Skeletal muscle tissue (tissue), 4 donors: ENCODE results near the gene IFT52. TPM values are rescaled to one million over a fixed set of nuclear protein-coding genes. Genes with fewer than 3 reads are reported as not detected.

ENCODE experiments used
- H3K27ac ChIP-seq: one replicate; pipeline ENCODE4 v1.7.0; 2013; ENCODE audit warnings: mild to moderate bottlenecking, low read depth, low read length, inconsistent platforms
- H3K27me3 ChIP-seq, 3 donors: one replicate each; pipeline ENCODE4 v1.7.0; 2013; ENCODE audit warnings: low read length in 3 of 3; ENCODE audit not compliant: control insufficient read depth in 3 of 3, insufficient read depth in 3 of 3
- H3K36me3 ChIP-seq, 3 donors: one replicate each; pipeline ENCODE4 v1.7.0; 2013; ENCODE audit warnings: low read length in 3 of 3; ENCODE audit not compliant: control insufficient read depth in 3 of 3, insufficient read depth in 3 of 3
- H3K4me1 ChIP-seq, 3 donors: one replicate each; pipeline ENCODE4 v1.7.0; 2013; ENCODE audit warnings: low read length in 3 of 3, mild to moderate bottlenecking in 3 of 3; ENCODE audit not compliant: control insufficient read depth in 3 of 3, insufficient read depth in 3 of 3
- H3K4me3 ChIP-seq, 3 donors: one replicate each; pipeline ENCODE4 v1.7.0; 2013; ENCODE audit warnings: low read length in 3 of 3
- H3K9ac ChIP-seq, 3 donors: one replicate each; pipeline ENCODE4 v1.7.0; 2013; ENCODE audit warnings: low read length in 3 of 3, mild to moderate bottlenecking in 3 of 3, moderate library complexity in 2 of 3, low read depth in 1 of 3
- H3K9me3 ChIP-seq, 3 donors: one replicate each; pipeline ENCODE4 v1.7.0; 2013; ENCODE audit warnings: low read length in 3 of 3; ENCODE audit not compliant: control insufficient read depth in 3 of 3
- total RNA-seq: library from RNA; depleted of rRNA; stranded (reverse); fragments of >200 nt; gene quantifications from one replicate; pipeline ENCODE4 v1.2.3, GENCODE V29; 2014
- donor health status: Osteomylitis.

IFT52 gene
- total RNA-seq, 1 donor from 2014 or later = 45.4 TPM

DNA sequence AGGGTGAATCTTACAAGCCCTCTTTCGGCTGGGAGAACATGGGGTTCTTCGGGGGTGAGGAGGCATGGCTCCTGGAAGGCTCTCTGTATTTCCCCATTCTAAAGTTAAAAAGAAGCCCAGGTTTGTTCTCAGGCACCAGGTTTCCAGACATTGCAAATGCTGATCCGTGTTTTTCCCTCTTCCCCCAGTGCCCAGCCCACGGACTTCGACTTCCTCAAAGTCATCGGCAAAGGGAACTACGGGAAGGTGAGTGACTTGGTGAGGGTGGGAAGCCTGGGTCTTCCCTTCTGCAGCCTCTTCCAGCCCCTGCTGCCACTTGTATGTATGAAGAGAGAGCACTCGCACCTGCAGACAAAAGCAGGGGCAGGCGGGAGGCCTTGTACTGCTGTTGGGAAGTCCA is 23.3 kb upstream of the IFT52 start:
- no peaks in the 10 kb centered on the region for H3K36me3 ChIP-seq
- no peak overlapping the region for H3K27ac ChIP-seq
- H3K9ac ChIP-seq = no peak overlapping the region
- H3K4me1 ChIP-seq = no peaks in the 10 kb centered on the region
- no peaks in the 10 kb centered on the region for H3K9me3 ChIP-seq
- H3K27me3 ChIP-seq = no peaks in the 10 kb centered on the region
- H3K4me3 ChIP-seq = no peak overlapping the region

DNA sequence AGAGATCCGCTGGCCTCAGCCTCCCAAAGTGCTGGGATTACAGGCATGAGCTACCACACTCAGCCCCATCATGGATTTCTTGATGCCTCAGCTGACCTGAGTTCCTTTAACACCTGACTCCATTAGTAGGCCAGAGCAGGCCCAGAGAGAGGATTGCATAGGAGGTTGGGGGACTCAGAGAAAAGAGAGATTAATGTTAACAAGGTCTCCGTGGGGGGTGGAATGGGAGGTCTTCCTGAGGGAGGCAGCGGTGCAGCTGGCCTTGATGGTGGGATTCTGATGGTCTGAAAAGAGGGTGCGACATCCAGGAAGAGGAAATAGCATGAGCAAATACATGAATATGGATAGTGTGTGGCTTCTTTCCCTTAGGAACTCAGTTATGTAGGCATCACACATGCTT is 22.0 kb upstream of the IFT52 start:
- Histone ChIP-seq H3K9me3 (no peaks in the 10 kb centered on the region), H3K4me3 (no peak overlapping the region), H3K9ac (no peak overlapping the region), H3K27ac (no peak overlapping the region), H3K36me3 (no peaks in the 10 kb centered on the region), H3K4me1 (no peaks in the 10 kb centered on the region), H3K27me3 (no peaks in the 10 kb centered on the region)

DNA sequence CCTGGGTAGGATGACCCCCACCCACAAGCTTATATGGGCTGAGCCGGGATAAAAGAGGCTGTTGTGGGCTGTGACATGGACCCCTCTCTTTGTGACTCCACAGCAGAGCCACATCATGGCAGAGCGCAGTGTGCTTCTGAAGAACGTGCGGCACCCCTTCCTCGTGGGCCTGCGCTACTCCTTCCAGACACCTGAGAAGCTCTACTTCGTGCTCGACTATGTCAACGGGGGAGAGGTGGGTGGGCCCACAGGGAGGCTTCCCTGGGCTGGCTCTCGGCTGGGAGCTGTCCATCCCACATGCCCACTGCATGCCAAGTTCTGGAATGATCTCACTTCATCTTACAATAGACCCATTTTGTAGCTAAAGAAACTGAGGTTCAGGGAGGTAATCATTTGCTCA is 21.5 kb upstream of the IFT52 start:
- no peak overlapping the region for H3K4me3 ChIP-seq
- no peaks in the 10 kb centered on the region for H3K9me3 ChIP-seq
- no peaks in the 10 kb centered on the region for H3K4me1 ChIP-seq
- no peaks in the 10 kb centered on the region for H3K27me3 ChIP-seq
- no peaks in the 10 kb centered on the region for H3K36me3 ChIP-seq
- no peak overlapping the region for H3K27ac ChIP-seq
- no peak overlapping the region for H3K9ac ChIP-seq

DNA sequence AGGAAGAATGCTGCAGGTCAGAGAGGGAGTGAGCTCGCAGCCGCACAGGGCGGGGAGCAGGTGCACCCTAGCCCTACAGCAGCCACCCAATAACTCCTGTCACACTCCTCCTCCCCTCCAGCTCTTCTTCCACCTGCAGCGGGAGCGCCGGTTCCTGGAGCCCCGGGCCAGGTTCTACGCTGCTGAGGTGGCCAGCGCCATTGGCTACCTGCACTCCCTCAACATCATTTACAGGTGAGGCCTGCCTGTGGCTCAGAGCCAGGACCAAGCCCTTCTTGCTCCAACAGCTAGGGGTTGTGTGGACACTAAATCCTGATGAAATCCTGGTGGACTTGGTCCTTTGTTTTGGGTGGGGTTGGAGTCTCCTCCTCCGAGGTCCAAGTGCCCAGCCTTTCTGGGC is 20.2 kb upstream of the IFT52 start:
- no peaks in the 10 kb centered on the region for H3K4me1 ChIP-seq
- no peak overlapping the region for H3K27ac ChIP-seq
- H3K9ac ChIP-seq = no peak overlapping the region
- H3K4me3 ChIP-seq = no peak overlapping the region
- H3K27me3 ChIP-seq = no peaks in the 10 kb centered on the region
- H3K9me3 ChIP-seq = no peaks in the 10 kb centered on the region
- no peaks in the 10 kb centered on the region for H3K36me3 ChIP-seq

DNA sequence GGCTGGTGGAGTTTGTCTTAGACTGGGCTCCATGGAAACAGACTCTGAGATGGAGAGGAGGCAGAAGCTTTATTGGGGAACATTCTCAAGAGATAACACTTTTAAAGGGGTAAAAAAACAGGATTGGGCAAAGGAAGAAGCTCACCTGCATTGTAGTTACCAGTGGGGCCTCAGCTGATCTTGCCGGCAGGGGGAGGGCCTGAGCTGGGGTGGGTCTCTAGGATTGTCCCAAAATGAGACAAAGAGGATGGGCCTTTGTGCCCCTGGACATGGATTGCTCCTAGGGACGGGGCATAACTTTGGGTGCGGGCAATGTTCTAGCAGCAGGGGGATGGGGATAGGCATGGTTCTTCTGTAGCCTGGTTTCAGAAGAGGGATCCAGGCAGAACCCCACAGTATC is 19.4 kb upstream of the IFT52 start:
- Histone ChIP-seq H3K4me3 (no peak overlapping the region), H3K27me3 (no peaks in the 10 kb centered on the region), H3K9ac (no peak overlapping the region), H3K4me1 (no peaks in the 10 kb centered on the region), H3K9me3 (no peaks in the 10 kb centered on the region), H3K36me3 (no peaks in the 10 kb centered on the region), H3K27ac (no peak overlapping the region)

DNA sequence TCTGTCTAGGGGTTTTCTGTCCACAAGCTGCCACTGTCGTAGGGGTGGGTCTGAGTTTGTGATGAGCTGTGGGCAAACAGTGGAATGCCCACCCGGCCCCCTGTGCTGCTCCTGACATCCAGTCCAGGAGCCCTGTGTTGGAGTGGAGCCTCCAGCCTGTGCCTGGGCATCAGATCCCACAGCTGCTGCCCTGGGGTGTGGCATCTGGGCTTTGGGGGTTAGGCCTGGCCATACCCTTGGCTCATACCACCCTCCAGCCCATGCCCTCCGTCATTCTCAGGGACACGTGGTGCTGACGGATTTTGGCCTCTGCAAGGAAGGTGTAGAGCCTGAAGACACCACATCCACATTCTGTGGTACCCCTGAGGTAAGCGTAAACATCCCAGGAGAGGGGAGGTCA is 19.0 kb upstream of the IFT52 start:
- Histone ChIP-seq H3K9me3 (no peaks in the 10 kb centered on the region), H3K27me3 (no peaks in the 10 kb centered on the region), H3K4me3 (no peak overlapping the region), H3K27ac (no peak overlapping the region), H3K36me3 (no peaks in the 10 kb centered on the region), H3K9ac (no peak overlapping the region), H3K4me1 (no peaks in the 10 kb centered on the region)

DNA sequence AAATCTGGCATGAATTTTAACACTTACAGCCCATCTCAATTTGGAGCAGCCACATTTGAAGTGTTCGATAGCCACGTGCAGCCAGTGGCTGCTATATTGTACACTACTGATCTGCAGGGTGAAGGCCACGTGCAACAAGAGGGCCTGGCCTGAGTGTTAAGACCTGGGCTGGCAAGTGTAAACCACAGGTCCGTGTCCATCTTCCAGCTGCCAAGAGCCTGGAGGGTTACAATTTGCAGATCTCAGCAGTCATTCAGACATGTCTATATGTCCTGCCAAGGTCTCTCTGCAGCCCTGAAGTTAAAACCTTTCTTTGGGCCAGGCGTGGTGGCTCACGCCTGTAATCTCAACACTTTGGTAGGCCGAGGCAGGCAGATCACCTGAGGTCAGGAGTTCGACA is 17.8 kb upstream of the IFT52 start:
- no peak overlapping the region for H3K9ac ChIP-seq
- H3K9me3 ChIP-seq = no peaks in the 10 kb centered on the region
- no peaks in the 10 kb centered on the region for H3K27me3 ChIP-seq
- no peaks in the 10 kb centered on the region for H3K36me3 ChIP-seq
- H3K4me1 ChIP-seq = no peaks in the 10 kb centered on the region
- H3K4me3 ChIP-seq = no peak overlapping the region
- no peak overlapping the region for H3K27ac ChIP-seq

DNA sequence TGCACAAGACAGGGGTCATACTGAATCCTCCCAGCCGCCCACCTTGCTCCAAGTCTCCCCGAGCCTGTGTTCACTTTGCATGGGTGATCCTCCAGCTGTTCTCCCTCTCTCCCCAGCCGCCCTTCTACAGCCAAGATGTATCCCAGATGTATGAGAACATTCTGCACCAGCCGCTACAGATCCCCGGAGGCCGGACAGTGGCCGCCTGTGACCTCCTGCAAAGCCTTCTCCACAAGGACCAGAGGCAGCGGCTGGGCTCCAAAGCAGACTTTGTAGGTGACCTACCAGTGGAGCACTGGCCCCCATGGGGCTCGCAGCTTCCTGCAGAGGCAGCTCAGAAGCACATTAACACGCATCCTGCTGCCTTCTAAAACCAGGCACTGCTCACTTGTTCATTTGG is 14.6 kb upstream of the IFT52 start:
- Histone ChIP-seq H3K9me3 (no peaks in the 10 kb centered on the region), H3K4me1 (no peaks in the 10 kb centered on the region), H3K27ac (no peak overlapping the region)

DNA sequence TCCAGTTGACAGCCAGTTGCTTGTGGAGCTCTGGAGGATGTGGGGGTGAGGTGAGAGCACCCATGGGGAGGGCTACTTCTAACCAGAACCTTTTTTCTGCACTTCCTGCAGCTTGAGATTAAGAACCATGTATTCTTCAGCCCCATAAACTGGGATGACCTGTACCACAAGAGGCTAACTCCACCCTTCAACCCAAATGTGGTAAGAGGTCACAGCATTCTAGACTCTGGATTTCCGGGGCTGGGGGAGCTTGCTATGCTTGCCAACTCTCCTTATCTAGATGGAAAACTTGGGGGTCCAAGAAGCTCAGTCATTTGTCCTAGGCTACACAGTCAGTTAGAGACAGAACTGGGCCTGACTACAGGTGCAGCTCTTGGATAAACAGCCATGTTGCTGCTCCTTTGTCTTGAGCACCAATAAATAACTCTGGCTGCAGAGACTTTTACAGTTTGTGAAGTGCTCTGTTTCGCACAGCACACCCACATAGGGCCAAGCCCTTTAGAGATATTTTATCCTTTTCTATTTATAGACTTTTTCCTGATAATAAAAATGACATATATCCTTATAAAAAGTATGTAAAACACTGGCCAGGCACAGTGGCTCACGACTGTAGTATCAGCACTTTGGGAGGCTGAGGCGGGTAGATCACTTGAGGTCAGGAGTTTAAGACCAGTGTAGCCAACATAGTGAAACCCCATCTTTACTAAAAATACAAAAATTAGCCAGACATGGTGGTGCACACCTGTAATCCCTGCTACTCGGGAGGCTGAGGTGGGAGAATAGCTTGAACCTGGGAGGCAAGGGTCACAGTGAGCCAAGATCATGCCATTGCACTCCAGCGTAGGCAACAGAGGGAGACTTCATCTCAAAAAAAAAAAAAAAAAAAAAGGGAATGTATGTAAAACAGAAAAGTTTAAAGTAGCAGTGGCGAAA is 10.6 kb upstream of the IFT52 start:
- Histone ChIP-seq H3K4me3 (no peak overlapping the region), H3K27ac (no peak overlapping the region), H3K36me3 (no peaks in the 10 kb centered on the region), H3K27me3 (peaks cover 0 to 2% (median 0%) of the 10 kb centered on the region in 3 donors), H3K9ac (no peak overlapping the region), H3K4me1 (no peaks in the 10 kb centered on the region), H3K9me3 (no peaks in the 10 kb centered on the region)

More for the DNA sequence above, 14.6 kb upstream of the IFT52 start:
- Histone ChIP-seq H3K27me3 (no peaks in the 10 kb centered on the region), H3K9ac (no peak overlapping the region), H3K4me3 (no peak overlapping the region), H3K36me3 (no peaks in the 10 kb centered on the region)

DNA sequence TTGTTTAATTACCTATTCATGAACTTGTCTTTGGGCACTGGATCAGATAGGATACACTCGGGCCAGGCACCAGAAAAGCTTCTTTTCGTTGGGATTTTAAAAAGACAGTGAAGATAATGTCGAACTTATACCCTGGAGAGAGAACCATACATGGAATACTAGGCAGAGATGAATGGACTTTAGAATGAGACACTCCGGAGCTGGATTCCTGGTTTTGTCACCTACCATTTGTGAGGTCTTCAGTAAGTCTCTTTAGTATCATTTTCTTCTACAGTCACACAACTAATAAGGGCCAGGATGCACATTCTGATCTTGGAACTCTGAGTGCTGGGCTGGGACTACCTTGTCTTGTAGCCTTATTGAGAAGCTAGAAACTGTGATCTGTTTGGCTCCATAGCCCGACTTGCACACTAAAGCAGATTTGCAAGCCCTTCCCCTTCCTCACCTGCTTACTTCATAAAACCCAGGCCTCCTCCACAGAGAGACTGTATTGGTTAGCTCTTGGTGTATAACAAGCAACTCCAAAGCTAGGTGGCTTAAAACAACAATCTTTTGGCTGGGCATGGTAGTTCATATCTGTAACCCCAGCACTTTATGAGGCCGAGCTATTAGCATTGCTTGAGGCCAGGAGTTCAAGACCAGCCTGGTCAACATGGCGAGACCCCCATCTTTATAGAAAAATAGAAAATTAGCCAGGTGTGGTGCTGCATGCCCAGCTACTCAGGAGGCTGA is 7.4 kb upstream of the IFT52 start:
- H3K4me1 ChIP-seq = no peaks in the 10 kb centered on the region
- H3K9me3 ChIP-seq = no peaks in the 10 kb centered on the region
- no peak overlapping the region for H3K4me3 ChIP-seq
- no peak overlapping the region for H3K9ac ChIP-seq
- no peak overlapping the region for H3K27ac ChIP-seq
- H3K27me3 ChIP-seq = peaks cover 0 to 2% (median 0%) of the 10 kb centered on the region in 3 donors
- H3K36me3 ChIP-seq = no peaks in the 10 kb centered on the region
